NCI-H2227 treated with DMSO at 0.1 percent for 48 hours (cell line): ENCODE data around the gene NSD2.

Source experiments
- DNase-seq: peaks from one replicate; lab custom pipeline; 2025; lab: John Stamatoyannopoulos, UW

The NSD2 gene

DNA sequence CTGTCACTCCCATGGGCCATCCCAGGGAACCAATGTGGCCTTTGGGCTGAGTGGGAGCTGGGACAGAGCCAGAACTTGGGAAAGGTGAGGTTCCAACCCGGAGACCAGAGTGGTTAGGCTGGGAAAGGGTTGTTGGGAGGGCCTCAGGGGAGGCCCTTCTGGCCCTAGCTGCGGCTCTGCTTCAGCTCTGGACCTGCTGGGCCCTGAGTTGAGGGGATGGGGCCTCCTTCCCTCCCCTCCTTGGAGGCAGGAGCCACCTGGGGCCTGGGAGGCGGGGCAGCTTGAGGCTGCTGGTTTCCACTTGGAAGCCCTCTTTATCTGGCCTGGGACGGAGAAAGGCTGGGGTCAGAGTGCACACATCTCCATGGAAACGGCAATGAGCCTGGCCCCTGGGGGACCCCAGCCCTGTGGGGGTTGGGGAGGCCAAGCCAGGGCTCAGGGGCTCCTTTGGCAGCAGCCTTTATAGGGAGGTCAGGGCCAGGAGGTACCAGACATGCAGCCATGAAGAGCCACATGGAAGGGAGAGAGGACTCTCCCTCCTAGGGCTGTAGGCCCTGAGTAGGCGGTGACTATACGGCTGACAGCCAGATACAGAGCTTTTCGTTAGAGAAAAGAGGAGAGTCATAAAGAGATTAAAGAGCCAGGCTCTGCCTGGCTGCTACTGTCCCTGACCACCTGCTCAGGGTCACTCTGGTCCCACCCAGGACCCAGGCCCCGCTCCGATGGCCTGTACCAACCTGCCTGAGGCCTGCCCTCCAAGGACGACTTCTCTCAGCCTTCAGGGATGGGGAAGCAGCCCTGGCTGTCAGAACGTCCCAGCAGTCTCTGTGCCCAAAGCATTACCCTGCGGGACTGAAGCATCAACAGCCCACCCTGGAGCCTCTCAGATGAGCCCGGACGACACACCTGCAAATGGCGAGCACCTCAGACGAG lies 6.9 kb upstream of the NSD2 start:
- DNase-seq: peak; percentile 9

DNA sequence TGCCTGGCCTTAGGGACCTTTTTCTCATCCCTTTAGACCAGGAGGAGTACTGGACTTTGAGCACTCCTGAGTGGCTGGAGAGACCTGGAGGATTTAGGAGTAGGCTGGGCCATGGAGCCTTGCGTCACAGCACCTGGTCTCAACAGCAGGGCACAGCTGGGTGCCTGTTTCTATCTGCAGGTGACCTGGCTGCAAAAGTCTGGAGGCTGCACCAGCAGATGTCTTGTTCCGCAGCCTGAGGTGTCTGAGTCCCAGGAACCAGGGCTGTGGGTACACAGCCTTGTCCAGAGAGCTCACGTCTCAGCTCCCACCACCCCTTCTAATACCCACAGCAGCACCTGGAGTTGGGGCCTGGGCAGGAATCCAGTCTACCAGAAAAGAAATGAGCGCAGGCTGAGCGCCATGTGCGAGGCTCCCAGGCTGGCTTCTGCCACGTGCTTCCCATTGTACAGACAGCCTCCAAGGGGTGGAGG lies 5.0 kb upstream of the NSD2 start:
- no peak for DNase-seq

DNA sequence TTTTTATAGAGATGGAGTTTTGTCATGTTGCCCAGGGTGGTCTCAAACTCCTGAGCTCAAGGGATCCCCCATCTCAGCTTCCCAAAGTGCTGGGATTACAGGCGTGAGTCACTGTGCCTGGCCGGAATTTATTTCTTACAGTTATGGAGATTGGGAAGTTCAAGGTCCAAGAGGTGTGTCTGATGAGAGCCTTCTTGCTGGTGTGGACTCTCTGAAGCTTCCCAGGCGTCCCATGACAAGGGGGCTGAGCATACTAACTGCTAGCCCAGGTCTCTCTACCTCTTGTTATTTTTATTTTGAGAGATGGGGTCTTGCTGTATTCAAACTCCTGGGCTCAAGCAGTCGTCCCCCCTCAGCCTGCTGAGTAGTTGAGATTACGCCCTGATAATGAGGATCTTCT lies 2.9 kb upstream of the NSD2 start:
- no peak for DNase-seq

DNA sequence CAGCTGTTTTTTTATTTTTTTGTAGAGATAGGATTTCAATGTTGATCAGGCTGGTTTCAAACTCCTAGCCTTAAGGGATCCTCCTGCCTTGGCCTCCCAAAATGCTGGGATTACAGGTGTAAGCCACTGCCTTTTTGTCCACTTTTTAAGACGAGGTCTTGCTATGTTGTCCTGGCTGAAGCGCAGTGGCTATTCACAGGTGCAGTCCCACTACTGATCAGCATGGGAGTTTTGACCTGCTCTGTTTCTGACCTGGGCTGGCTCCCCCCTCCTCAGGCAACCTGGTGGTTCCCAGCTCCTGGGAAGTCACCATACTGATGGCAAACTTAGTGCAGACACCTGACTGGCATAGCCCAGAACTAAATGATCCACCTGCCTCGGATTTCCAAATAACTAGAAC lies 2.3 kb upstream of the NSD2 start:
- no peak for DNase-seq

DNA sequence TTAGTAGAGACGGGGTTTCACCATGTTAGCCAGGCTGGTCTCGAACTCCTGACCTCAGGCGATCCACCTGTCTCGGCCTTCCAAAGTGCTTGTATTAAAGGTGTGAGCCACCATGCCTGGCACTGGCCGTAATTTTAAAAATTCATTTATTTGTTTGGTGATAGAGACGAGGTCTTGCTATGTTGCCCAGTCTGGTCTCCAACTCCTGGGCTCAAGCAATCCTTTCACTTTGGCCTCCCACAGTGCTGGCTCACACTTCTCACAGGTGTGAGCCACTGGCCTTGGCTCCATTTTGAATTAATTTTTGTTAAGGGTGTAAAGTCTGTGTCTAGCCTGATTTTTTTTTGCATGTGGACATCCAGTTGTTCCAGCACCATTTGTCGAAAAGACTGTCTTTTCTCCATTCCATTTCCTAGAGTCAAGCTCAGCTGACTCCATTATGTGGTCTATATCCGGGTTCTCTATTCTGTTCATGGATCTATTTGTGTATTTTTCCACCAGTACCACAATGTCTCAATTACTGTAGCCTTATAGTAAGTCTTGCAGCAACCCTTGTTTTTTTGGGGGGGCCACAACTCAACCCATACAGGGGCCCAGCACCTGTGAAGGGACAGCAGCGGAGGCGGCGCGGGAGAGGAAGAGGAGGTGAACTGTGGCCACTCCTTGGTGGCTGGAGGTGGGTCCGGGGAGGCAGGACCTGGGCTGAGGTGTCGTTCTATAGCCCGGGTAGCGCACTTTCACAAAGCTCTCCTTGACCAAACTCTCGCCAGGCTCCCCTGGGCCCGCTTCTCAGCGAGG lies 1.5 kb upstream of the NSD2 start:
- no peak for DNase-seq

DNA sequence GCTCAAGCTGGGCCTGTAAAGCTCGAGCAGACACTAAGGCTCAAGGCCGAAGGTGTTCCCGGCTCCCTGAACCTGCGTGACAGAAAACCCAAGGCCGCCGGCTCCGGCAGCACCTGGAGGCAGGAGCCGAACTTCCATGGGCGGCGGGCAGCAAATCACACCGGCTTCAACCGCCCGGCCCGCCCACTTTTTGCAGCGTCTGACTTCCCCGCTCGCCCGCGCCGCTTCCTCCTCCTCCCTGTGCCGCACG lies 940 bp upstream of the NSD2 start:
- DNase-seq: peak; percentile 73

DNA sequence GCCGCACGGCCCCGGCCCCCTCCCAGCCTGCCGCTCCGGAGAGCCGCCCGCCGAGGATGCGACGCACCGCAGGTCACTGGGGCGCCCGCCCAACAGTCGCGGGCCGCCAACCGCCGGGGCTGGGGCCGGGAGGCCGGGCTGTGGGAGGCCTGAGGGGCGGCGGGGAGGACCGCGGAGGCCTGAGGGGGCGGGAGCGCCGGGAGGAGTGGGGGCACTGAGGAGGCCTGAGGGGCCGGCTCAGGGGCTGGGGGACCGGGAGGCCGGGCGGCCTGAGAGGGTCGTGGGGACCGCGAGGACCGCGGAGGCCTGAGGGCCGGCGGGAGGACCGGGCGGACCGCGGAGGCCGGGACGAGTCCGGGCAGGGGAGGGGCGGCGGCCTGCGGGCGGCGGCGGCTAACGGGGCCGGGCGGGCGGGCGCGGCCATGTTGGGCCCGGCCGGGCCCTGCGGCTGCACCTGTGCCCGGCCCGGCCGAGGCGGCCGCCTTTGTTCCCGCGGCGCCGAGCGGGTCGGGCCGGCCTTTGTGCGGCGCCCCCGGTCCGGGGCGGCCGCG lies 353 bp downstream of the NSD2 start:
- DNase-seq: no peak

DNA sequence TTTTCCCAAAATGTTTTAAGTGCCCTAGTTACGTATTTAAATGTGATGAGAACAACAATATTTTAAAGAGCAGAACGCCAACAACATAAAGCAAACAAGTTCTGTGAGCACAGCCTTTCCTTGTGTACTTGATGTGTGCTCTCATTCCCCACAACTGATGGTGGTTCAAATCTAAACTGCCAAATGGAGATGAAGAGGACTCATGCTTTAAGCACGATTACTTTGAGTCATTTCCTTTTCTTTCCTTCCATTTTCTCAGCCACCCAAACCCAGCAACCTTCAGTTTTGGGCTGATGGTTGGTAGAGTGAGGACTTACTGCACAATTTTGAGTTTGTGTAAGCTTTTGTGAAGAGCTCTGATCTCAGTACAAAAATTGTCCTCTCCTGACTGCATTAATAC lies 1.7 kb downstream of the NSD2 start:
- DNase-seq: no peak

DNA sequence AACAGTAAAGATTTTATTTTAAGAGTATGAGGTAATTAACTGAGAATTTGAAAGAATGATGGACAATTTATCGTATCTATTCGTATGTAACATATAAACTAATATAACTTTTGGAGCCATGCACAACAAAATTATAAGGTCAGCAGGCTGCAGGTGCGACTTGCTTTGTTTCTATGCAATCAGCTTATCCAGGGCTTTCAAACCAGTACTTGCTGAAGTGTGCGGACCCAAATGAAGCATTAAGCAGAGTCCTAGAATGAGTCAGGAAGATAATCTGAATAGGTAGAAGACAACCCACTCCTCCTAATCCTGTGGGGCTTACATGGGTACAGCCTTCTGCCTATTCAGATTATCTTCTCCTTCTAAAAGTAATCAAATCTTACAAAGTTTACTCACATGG lies 2.1 kb downstream of the NSD2 start:
- no peak for DNase-seq

DNA sequence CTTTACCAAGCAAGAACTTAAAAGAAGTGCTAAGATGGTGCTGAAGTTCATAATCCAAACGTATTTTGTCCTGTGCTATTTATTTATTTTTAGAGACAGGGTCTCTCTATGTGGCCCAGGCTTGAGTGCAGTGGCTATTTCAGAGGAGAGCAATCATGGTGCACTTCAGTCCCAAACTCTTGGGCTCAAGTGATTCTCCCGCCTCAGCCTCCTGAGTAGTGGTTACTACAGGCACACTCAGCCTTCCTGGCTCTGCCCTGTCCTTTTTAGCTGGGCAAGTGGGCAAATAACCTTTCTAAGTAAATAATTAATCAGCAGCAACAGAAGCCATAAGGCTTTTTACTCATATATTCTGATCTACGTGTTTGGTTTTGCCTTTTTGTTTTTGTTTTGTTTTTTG lies 2.6 kb downstream of the NSD2 start:
- DNase-seq: no peak

DNA sequence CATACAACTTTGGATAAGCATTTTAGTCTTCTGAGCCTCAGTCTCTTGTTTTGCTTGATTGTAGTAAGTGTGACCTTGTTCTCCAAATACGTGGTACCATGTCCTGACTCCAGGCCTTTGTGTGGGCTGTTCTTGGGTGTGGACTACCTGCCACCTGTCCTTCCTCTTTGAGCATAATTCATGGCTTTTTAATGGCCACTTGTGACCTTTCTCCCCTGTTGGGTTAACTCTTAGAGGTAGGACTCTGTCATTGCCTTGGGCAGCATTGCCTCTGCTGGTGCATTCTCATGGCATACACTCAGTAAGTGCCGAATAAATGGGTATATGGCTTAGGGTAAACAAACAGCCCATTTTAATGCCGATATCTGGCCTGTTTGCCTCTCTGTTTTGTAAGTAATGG lies 3.0 kb downstream of the NSD2 start:
- DNase-seq: no peak

DNA sequence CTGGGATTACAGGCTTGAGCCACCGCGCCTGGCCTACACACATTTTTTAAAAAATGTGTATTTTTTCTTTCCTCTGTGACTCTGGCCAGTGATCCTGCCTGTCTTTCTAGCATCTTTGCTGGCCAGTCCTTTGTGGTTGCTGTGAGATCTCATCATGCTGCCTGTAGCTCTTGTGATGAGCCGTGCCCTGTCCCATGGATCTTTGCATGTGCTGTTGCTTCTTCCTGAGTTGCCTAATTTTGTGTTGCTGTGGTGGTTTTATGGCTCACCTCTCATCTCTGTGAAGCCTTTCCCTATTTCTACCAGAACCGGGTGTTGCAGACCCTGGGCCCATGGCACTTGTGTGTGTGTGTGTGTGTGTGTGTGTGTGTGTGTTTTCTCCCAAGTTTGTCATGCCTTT lies 8.3 kb downstream of the NSD2 start:
- no peak for DNase-seq

DNA sequence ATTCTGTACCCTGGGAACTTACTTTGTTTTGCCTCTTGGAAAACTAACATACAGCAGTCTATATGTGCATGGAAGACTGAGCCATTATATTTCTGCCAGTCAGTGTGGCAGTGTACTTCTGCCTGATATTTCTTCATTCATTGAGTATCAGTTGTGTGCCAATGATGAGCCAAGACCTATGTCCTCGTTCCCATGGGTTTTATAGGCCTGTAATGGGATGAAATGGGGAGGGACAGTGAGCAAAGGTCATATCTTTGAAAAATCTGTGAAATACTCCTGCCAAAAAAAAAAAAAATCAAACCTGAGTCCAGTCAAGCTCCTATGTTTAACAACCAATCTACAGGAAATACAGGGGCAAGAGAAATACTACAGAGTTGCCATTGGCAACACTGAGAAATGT lies 9.1 kb downstream of the NSD2 start:
- DNase-seq: no peak

DNA sequence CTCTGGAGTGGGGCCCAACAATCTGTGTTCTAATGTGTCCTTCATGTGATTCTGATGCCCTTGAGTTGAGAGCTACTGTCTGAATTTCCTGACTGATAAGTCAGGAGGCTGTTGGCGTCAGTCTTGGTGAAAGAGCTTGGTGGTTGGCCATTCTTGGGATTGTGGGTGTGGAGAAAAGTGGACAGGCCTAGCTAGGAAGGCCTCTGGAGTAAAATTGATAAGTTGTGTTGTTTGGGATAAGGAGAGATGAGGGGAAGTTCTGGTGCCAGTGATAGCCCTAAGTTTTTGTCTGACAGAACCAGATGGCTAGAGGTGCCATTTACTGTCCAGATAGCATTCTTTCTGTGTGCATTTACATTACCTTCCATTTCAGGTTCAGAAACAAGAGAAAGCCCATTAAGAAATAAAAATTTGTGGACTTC lies 11.7 kb downstream of the NSD2 start:
- DNase-seq: no peak

DNA sequence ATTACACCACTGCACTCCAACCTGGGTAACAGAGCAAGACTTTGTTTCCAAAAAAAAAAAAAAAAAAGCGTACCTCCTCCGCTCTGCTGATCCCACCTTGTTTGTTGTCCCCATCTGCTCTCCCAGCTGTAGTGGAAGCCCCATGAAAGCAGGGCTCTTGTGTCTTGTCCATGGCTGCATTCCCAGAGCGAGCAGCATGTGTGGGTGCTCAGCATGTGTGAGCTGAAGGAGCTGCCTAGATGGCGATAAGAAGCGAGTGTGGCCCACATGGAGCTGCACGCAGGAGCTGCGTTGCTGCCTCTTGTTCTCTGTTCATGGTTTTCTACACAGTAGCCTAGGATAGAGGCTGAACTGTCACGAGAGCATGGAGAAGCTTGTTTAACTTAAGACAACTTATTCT lies 12.4 kb downstream of the NSD2 start:
- no peak for DNase-seq

DNA sequence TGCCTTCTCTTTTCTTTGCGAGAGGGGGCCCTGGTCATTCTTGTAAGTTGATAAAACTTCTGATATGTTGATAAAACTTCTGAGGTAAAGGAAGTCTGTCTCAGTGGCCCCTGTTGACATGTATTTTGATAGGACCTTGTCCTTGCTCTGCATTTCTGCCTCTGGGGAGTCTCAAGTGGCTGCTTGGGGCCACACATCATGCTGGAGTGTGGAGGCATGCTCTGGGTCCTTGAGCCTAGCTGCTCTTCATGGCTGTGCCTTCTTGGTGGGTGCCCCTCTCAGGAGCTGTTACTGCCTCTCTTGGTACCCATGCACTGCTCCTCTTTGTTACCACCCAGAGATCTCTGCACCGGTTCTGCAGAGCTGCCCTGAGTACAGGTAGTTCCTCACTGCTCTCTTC lies 14.2 kb downstream of the NSD2 start:
- DNase-seq: no peak

DNA sequence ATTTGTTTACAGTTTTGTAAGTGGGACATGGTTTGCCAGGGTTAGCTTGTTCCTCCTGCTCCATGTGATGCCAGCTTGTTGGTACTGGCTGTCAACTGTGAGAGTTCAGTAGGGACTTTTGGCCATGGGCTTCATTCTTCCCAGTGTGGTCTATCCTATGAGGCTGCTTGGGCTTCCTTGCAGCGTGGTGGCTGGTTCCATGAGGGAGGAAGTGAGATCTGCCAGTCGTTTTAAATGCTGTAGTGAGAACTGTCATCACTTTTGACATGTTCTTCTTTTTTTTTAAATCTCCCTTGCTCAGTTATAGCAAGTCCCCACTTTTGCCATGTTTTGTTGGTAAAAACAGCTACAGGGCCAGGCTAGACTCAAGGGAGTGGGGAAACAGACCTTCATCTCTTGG lies 15.9 kb downstream of the NSD2 start:
- no peak for DNase-seq

DNA sequence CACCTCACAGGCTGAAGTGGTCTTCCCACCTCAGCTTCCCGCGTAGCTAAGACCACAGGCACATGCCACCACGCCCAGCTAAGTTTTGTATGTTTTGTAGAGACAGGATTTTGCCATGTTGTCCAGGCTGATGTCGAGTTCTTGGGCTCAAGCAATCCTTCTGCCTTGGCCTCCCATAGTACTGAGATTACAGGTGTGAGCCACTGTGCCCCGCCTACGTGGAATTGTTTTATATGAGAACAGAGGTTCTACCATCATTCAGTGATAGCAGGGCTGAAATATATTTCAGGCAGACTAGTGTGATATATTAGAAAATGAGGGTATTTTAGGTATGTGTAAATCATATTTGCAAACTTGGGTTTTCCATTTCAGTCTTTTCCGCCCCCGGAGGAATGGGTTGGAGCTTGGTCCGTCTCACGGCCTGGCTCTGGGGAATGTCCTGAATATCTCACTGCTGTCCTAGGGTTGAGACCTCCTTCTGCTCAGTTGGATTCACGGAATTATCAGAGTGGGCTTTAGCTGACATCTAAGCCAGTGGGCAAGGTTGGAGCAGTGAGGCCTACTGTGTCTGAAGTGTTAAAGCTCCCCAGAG lies 19.9 kb downstream of the NSD2 start:
- DNase-seq: no peak

DNA sequence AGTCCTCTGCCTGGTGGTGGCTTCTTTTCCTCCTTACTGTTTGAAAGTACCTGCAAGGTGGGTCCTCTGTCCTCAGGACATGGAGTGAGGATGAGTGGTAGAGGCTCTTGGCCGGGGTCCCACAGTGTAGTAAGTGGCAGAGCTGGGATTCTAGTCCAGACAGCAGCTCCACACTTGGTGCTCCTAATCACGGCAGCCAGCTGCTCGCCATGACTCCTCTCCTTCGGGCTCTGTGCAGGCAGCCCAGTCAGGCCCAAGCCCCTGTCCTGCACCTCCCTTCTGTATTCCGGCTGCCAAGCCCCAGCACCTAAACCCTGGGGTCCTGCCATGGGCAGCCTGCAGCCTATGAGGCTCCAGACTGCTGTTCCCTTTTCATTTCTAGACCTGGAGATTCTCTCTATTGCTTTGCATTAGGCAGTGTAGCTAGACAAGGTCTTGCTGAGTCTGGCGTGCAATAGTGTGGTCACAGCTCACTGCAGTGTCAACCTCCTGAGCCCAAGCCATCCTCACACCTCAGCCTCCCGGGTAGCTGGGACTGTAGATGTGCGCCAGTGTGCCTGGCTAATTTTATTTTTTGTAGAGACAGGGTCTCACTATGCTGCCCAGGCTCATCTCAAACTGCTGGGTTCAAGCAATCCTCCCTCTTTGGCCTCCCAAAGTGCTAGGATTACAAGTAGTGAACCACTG lies 24.9 kb downstream of the NSD2 start:
- DNase-seq: no peak

DNA sequence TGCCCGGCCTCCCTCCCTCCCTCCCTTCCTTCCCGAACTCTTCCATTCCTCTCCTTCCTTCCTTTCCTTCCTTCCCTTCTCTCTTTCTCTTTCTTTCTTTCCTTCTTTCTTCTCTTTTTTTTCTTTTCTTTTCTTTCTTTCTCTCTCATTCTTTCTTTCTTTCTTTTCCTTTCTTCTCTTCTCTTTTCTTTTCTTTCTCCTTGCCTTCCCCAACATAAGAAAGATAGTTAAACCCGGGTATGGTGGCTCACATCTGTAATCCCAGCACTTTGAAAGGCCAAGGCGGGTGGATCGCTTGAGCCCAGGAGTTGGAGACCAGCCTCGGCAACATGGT lies 25.4 kb downstream of the NSD2 start:
- DNase-seq: no peak

DNA sequence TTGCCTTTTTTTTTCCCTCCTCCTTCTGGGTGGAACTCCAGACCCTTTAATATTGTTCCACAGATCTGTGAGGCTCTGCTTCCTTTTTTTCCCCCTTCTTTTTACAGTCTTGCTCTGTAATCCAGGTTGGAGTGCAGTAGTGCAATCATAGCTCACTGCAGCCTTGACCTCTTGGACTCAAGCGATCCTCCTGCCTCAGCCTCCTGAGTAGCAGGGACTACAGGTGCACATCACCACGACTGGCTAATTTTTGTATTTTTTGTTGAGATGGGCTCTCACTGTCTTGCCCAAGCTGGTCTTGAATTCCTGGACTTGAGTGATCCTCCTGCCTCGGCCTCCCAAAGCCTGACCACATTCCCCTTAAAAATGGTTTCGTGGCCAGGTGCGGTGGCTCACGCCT lies 26.8 kb downstream of the NSD2 start:
- no peak for DNase-seq

DNA sequence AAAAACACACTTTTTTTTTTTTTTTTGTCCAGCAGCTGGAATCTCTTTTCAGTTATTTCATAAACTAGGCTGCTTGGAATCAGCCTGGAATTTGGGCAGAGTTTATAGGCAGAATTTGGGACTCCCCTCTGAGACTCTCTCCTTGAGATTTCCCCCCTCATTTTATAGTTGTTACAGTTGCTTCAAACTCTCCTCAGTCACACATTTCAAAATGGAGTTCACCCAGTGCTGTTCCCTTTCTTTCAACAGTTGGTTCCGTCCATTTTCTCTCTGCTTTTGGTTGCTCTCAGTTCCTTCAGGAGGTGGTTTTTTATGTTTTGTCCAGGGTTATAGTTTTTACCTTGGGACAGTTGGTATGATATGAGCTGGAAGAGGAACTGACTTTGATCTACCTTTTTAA lies 27.5 kb downstream of the NSD2 start:
- DNase-seq: no peak
